ENCODE measurements around the gene TSFM. TPM values are rescaled to one million over a fixed set of nuclear protein-coding genes. Genes with fewer than 3 reads are reported as not detected.

Gene TSFM
- total and polyA plus RNA-seq, 2 of the 13 experiments (the other 11 are each of a cell fraction or from before 2014, with no cell fraction given): 29.8 to 68.3 TPM

DNA sequence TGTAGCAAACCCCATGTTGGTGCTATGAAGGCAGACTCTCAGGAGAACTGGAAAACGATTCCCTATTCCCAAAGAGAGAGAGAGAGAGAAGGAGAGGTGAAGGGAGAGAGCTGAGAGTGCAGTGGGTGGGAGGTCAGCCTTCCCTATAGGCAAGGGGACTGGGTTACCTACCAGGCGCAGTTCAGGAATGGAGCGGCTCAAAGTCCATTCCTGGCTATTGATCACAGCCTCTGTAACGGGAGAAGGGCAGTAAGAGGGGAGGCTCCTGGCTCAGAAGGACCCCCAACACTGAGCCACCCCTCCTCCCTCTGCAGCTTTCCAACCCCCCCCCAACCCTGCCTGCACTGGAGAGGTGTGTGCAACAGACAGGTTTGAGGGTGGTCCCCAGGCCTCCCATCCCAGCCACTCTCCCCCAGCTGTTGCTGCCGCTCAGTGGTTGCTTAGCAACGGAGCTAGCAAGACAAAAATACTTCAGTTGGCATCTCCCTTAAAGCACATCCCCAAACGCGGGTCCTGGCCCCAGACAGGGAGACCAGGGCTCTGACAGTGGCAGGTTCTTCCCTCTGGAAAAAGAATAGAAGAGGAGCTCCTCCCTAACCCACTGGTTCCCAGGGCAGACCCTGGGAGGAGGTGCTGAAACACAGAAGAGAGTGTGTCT lies 47.3 kb upstream of the TSFM start (continued):
- peak; percentile 67 for TF ChIP-seq PAXIP1 (CRISPR knock-in tag; conservative IDR thresholded peaks at IDR 0.05)
- no peak for TF ChIP-seq ZBTB8A (CRISPR knock-in tag; IDR thresholded peaks at IDR 0.05; ENCODE audit: borderline replicate concordance, low read depth)
- TF ChIP-seq MAFG (CRISPR knock-in tag; IDR thresholded peaks at IDR 0.05): no peak
- no peak for TF ChIP-seq RFXAP (CRISPR knock-in tag; IDR thresholded peaks at IDR 0.05; ENCODE audit: borderline replicate concordance)
- TF ChIP-seq ATF6 (CRISPR knock-in tag; conservative IDR thresholded peaks at IDR 0.05): no peak
- TF ChIP-seq SRF (IDR thresholded peaks at IDR 0.05; ENCODE audit: low read depth, low read length): no peak
- TF ChIP-seq RXRA (CRISPR knock-in tag; IDR thresholded peaks at IDR 0.05): peak; percentile 24; the same call in 1 of the 2 replicates
- TF ChIP-seq POLR2AphosphoS5 (IDR thresholded peaks at IDR 0.05; ENCODE audit: low read depth, low read length): no peak
- TF ChIP-seq ZFP1 (CRISPR knock-in tag; IDR thresholded peaks at IDR 0.05): no peak
- TF ChIP-seq, protein P1, sequence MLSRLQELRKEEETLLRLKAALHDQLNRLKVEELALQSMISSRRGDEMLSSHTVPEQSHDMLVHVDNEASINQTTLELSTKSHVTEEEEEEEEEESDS (CRISPR knock-in tag; IDR thresholded peaks at IDR 0.05; ENCODE audit: borderline replicate concordance): no peak
- TF ChIP-seq MTA1 (CRISPR knock-in tag; IDR thresholded peaks at IDR 0.05; ENCODE audit: borderline replicate concordance): 0 out of 2 replicates have a peak, but pooled peaks have one; percentile 20
- TF ChIP-seq ZNF773 (CRISPR knock-in tag; IDR thresholded peaks at IDR 0.05; ENCODE audit: borderline replicate concordance): no peak
- TF ChIP-seq, protein P2, sequence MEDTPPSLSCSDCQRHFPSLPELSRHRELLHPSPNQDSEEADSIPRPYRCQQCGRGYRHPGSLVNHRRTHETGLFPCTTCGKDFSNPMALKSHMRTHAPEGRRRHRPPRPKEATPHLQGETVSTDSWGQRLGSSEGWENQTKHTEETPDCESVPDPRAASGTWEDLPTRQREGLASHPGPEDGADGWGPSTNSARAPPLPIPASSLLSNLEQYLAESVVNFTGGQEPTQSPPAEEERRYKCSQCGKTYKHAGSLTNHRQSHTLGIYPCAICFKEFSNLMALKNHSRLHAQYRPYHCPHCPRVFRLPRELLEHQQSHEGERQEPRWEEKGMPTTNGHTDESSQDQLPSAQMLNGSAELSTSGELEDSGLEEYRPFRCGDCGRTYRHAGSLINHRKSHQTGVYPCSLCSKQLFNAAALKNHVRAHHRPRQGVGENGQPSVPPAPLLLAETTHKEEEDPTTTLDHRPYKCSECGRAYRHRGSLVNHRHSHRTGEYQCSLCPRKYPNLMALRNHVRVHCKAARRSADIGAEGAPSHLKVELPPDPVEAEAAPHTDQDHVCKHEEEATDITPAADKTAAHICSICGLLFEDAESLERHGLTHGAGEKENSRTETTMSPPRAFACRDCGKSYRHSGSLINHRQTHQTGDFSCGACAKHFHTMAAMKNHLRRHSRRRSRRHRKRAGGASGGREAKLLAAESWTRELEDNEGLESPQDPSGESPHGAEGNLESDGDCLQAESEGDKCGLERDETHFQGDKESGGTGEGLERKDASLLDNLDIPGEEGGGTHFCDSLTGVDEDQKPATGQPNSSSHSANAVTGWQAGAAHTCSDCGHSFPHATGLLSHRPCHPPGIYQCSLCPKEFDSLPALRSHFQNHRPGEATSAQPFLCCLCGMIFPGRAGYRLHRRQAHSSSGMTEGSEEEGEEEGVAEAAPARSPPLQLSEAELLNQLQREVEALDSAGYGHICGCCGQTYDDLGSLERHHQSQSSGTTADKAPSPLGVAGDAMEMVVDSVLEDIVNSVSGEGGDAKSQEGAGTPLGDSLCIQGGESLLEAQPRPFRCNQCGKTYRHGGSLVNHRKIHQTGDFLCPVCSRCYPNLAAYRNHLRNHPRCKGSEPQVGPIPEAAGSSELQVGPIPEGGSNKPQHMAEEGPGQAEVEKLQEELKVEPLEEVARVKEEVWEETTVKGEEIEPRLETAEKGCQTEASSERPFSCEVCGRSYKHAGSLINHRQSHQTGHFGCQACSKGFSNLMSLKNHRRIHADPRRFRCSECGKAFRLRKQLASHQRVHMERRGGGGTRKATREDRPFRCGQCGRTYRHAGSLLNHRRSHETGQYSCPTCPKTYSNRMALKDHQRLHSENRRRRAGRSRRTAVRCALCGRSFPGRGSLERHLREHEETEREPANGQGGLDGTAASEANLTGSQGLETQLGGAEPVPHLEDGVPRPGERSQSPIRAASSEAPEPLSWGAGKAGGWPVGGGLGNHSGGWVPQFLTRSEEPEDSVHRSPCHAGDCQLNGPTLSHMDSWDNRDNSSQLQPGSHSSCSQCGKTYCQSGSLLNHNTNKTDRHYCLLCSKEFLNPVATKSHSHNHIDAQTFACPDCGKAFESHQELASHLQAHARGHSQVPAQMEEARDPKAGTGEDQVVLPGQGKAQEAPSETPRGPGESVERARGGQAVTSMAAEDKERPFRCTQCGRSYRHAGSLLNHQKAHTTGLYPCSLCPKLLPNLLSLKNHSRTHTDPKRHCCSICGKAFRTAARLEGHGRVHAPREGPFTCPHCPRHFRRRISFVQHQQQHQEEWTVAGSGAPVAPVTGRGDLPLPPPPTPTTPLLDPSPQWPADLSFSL (CRISPR knock-in tag; IDR thresholded peaks at IDR 0.05): no peak
- TF ChIP-seq HOXA7 (CRISPR knock-in tag; IDR thresholded peaks at IDR 0.05): no peak
- no peak for TF ChIP-seq TBX2 (CRISPR knock-in tag; IDR thresholded peaks at IDR 0.05; ENCODE audit: borderline replicate concordance)
- TF ChIP-seq PAWR (CRISPR knock-in tag; IDR thresholded peaks at IDR 0.05; ENCODE audit: borderline replicate concordance): no peak
- no peak for TF ChIP-seq ZNF615 (CRISPR knock-in tag; IDR thresholded peaks at IDR 0.05; ENCODE audit: borderline replicate concordance)
- TF ChIP-seq CC2D1A (CRISPR knock-in tag; IDR thresholded peaks at IDR 0.05): no peak
